HCT116 (cell line): ENCODE results near the gene SPRED2. TPM values are rescaled to one million over a fixed set of nuclear protein-coding genes. Genes with fewer than 3 reads are reported as not detected.

ENCODE experiments used
- ATAC-seq: fragments of 200-7000 bp; cut with Tn5 transposase; 2 replicates; pipeline ENCODE4 v1.9.1; 2020; ENCODE audit warnings: mild to moderate bottlenecking, moderate library complexity
- BruUV-seq: library from RNA; stranded (reverse); fragments of 400-500 nt; replicated peaks from 2 replicates; lab custom pipeline; 2021; lab: Mats Ljungman, UMichigan
- CTCF ChIA-PET: fragments of 300-600 bp; sonication (Branson Sonifier 250); formaldehyde crosslinking; loops from one replicate; lab custom pipeline; 2021; ENCODE audit warnings: antibody characterized with exemption; lab: Charles Lee
- POLR2A ChIA-PET: fragments of 300-600, 350-600 bp; sonication (Branson Sonifier 250); formaldehyde crosslinking; loops from one replicate; lab custom pipeline; 2021; ENCODE audit warnings: antibody characterized with exemption; lab: Charles Lee
- RAD21 ChIA-PET, 2 experiments: fragments of 300-600 bp; sonication (Branson Sonifier 250); formaldehyde crosslinking; loops; one replicate each; lab custom pipeline; 2023; ENCODE audit warnings: low total read pairs in 2 of 2; ENCODE audit not compliant: uncharacterized antibody in 2 of 2, unreplicated experiment in 2 of 2, low non-redundant PET in 1 of 2; lab: Charles Lee
- DNase-seq: peaks from one replicate; pipeline ENCODE4 v3.0.0-alpha.2; 2010; ENCODE audit warnings: low read depth, low spot score
- H2AFZ ChIP-seq: fragments of 200-600 bp; shearing (Covaris generic), sonication (generic); 2 replicates; pipeline ENCODE4 v1.6.1; 2017; ENCODE audit warnings: low read depth, mixed run types, mixed read lengths, antibody characterized with exemption, low read length; ENCODE audit not compliant: poor library complexity, severe bottlenecking
- H3K27ac ChIP-seq: 2 replicates; pipeline ENCODE4 v1.5.1; 2012; ENCODE audit warnings: low read depth, low read length
- H3K27me3 ChIP-seq: fragments of 200-600 bp; sonication (generic); 2 replicates; pipeline ENCODE4 v1.6.1; 2016; ENCODE audit warnings: mixed run types, low read length, mixed read lengths; ENCODE audit not compliant: insufficient read depth
- H3K36me3 ChIP-seq, 2 experiments: fragments of 200-500 bp in 1 of 2; fragments of 200-600 bp in 1 of 2; sonication (Bioruptor generic) in 1 of 2; sonication (generic) in 1 of 2; 2 replicates each; pipeline versions ENCODE4 v1.5.1 to v1.6.1; 2014 to 2016; ENCODE audit warnings: low read length in 2 of 2, inconsistent platforms in 1 of 2, mixed read lengths in 1 of 2, mixed run types in 1 of 2; ENCODE audit not compliant: insufficient read depth in 2 of 2, control insufficient read depth in 1 of 2
- H3K4me1 ChIP-seq, 2 experiments: fragments of 200-600 bp in 1 of 2; sonication (generic) in 1 of 2; 2 replicates each; pipeline versions ENCODE4 v1.5.1 to v1.6.1; 2012 to 2017; ENCODE audit warnings: low read length in 2 of 2, inconsistent platforms in 1 of 2, mild to moderate bottlenecking in 1 of 2, mixed read lengths in 1 of 2, mixed run types in 1 of 2, moderate library complexity in 1 of 2; ENCODE audit not compliant: insufficient read depth in 2 of 2, control insufficient read depth in 1 of 2
- H3K4me2 ChIP-seq: fragments of 200-600 bp; sonication (generic); 2 replicates; pipeline ENCODE4 v1.6.1; 2017; ENCODE audit warnings: mixed run types, low read length, mixed read lengths
- H3K4me3 ChIP-seq, 2 experiments: fragments of 200-600 bp in 1 of 2; sonication (generic) in 1 of 2; replicated peaks in 1 of 2; 2 replicates each; pipeline ENCODE4 v1.5.1; 2011 to 2016; ENCODE audit warnings: low read length in 2 of 2, control low read depth in 1 of 2, low read depth in 1 of 2, mild to moderate bottlenecking in 1 of 2, mixed read lengths in 1 of 2, mixed run types in 1 of 2
- H3K79me2 ChIP-seq: fragments of 200-600 bp; sonication (generic); 2 replicates; pipeline ENCODE4 v1.6.1; 2017; ENCODE audit warnings: mild to moderate bottlenecking, mixed run types, low read length, moderate library complexity, mixed read lengths; ENCODE audit not compliant: insufficient read depth
- H3K9ac ChIP-seq: fragments of 200-600 bp; sonication (generic); 2 replicates; pipeline ENCODE4 v1.6.1; 2016; ENCODE audit warnings: low read length, mixed read lengths
- H3K9me2 ChIP-seq: fragments of 200-600 bp; sonication (generic), shearing (Covaris generic); 2 replicates; pipeline ENCODE4 v1.6.1; 2017; ENCODE audit warnings: mixed run types, mild to moderate bottlenecking, moderate library complexity; ENCODE audit not compliant: insufficient read depth
- H3K9me3 ChIP-seq, 2 experiments: fragments of 200-500 bp in 1 of 2; fragments of 200-600 bp in 1 of 2; sonication (Bioruptor generic) in 1 of 2; sonication (generic) in 1 of 2; 2 replicates each; pipeline ENCODE4 v1.6.1; 2014 to 2017; ENCODE audit warnings: low read length in 2 of 2, mixed read lengths in 2 of 2, inconsistent platforms in 1 of 2, low read depth in 1 of 2, mild to moderate bottlenecking in 1 of 2, mixed run types in 1 of 2, moderate library complexity in 1 of 2; ENCODE audit not compliant: control insufficient read depth in 1 of 2, insufficient read depth in 1 of 2
- H4K20me1 ChIP-seq: fragments of 200-600 bp; sonication (generic), shearing (Covaris generic); 2 replicates; pipeline ENCODE4 v1.6.1; 2017; ENCODE audit warnings: mixed run types, mild to moderate bottlenecking, moderate library complexity; ENCODE audit not compliant: insufficient read depth
- CBX3 ChIP-seq: IDR thresholded peaks from 2 replicates; pipeline ENCODE4 v1.6.1; 2012; ENCODE audit warnings: low read depth
- CEBPB ChIP-seq: IDR thresholded peaks from 2 replicates; pipeline ENCODE4 v1.6.1; 2012; ENCODE audit warnings: low read depth
- CTCF ChIP-seq, 3 experiments: fragments of 200-600 bp in 1 of 3; sonication (generic) in 1 of 3; IDR thresholded peaks in 2 of 3; conservative IDR thresholded peaks in 1 of 3; 2 replicates each; pipeline ENCODE4 v1.5.1; 2012 to 2017; ENCODE audit warnings: low read depth in 2 of 3, low read length in 2 of 3, antibody characterized with exemption in 1 of 3, borderline replicate concordance in 1 of 3, control low read depth in 1 of 3, mild to moderate bottlenecking in 1 of 3, mixed read lengths in 1 of 3, mixed run types in 1 of 3, moderate library complexity in 1 of 3; ENCODE audit not compliant: insufficient read depth in 1 of 3
- EGR1 ChIP-seq: IDR thresholded peaks from 2 replicates; pipeline ENCODE4 v1.6.1; 2012; ENCODE audit warnings: low read depth
- ELF1 ChIP-seq: IDR thresholded peaks from 2 replicates; pipeline ENCODE4 v1.6.1; 2012; ENCODE audit warnings: low read depth, borderline replicate concordance
- EZH2phosphoT487 ChIP-seq: fragments of 200-600 bp; IDR thresholded peaks from 2 replicates; pipeline ENCODE4 v1.6.1; 2018; ENCODE audit warnings: antibody characterized with exemption, borderline replicate concordance
- FOSL1 ChIP-seq: IDR thresholded peaks from 2 replicates; pipeline ENCODE4 v1.6.1; 2012; ENCODE audit warnings: low read depth
- JUND ChIP-seq: IDR thresholded peaks from 2 replicates; pipeline ENCODE4 v1.6.1; 2012
- MAX ChIP-seq: IDR thresholded peaks from 2 replicates; pipeline ENCODE4 v1.6.1; 2012
- POLR2AphosphoS5 ChIP-seq: IDR thresholded peaks from 2 replicates; pipeline ENCODE4 v1.6.1; 2011; ENCODE audit warnings: mild to moderate bottlenecking, low read depth, low read length, moderate library complexity
- RAD21 ChIP-seq: IDR thresholded peaks from 2 replicates; pipeline ENCODE4 v1.6.1; 2012; ENCODE audit warnings: low read depth, mild to moderate bottlenecking
- SIN3A ChIP-seq: IDR thresholded peaks from 2 replicates; pipeline ENCODE4 v1.6.1; 2012; ENCODE audit warnings: low read depth
- SP1 ChIP-seq: IDR thresholded peaks from 2 replicates; pipeline ENCODE4 v1.6.1; 2012; ENCODE audit warnings: low read depth
- SRF ChIP-seq: IDR thresholded peaks from 2 replicates; pipeline ENCODE4 v1.6.1; 2012; ENCODE audit warnings: low read depth
- TCF7L2 ChIP-seq: IDR thresholded peaks from 2 replicates; pipeline ENCODE4 v1.7.0; 2011; ENCODE audit warnings: borderline replicate concordance, inconsistent platforms; ENCODE audit not compliant: insufficient read depth, insufficient read length; ENCODE audit errors: extremely low read depth
- YY1 ChIP-seq: IDR thresholded peaks from 2 replicates; pipeline ENCODE4 v1.6.1; 2011; ENCODE audit warnings: low read length, low read depth, moderate library complexity, mild to moderate bottlenecking; ENCODE audit not compliant: insufficient replicate concordance; ENCODE audit errors: extremely low read depth
- ZNF274 ChIP-seq: fragments of 200-500 bp; sonication (Bioruptor generic); IDR thresholded peaks from 2 replicates; pipeline ENCODE4 v1.6.1; 2014; ENCODE audit warnings: mild to moderate bottlenecking, low read depth, low read length, inconsistent platforms
- intact Hi-C: fragments of 100-400 bp; cut with micrococcal nuclease; formaldehyde crosslinking; loops from 2 replicates; pipeline ENCODE4 v1.10.0; 2022
- total RNA-seq: library from RNA; stranded (reverse); gene quantifications from one replicate; pipeline ENCODE4 v1.2.1, GENCODE V29; 2021; ENCODE audit not compliant: unreplicated experiment
- TF ChIP-seq, protein P1 (sequence below): IDR thresholded peaks from 2 replicates; pipeline ENCODE4 v1.6.1; 2012
- TF ChIP-seq, protein P2 (sequence below): IDR thresholded peaks from 2 replicates; pipeline ENCODE4 v1.6.1; 2011; ENCODE audit warnings: mild to moderate bottlenecking, low read length, moderate library complexity; ENCODE audit not compliant: insufficient replicate concordance; ENCODE audit errors: extremely low read depth

The SPRED2 gene
- total RNA-seq, 1 experiment from 2014 or later, result 62.6 TPM

DNA sequence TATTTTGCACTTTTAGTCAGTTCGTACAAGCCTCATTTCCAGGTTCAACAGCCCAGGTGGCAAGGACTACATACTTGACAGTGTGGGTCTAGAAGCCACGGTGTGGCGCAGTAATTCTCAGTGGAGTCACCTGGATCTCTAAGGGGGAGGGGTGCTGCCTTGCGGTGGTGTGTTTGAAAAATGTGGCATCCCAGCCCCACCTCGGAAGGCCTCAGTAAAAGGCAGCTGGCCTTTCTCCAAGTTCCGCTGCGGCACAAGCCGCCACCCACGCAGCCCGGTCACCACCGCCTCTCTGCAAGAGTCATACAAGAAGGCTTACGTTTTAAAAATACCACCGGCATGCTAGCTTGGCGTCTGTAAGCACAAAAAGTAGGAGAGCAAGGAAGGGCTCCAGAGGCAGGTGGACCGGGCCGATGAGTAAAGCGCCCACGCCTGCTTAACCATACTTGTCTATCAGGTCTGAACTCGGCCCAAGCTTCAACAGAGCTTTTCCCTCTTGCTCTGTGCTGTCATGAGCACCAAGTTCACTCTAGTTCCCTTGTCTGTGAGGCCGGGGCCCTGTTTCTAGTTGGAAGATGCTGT lies 49.5 kb downstream of the SPRED2 start:
- intact Hi-C loops, result loop anchor here (1.0 to 2.0 kb wide), 2 partner anchors 47 to 170 kb away; no protein-coding TSS in a partner anchor

More for the DNA sequence above, 49.5 kb downstream of the SPRED2 start:
- Histone ChIP-seq H3K9me3 (no peaks in the 10 kb centered on the region), H3K4me1 (peaks cover 93 to 98% of the 10 kb centered on the region in 2 experiments), H3K4me3 (peak overlapping the region in 1 of 2 experiments; percentile 38; a peak in 2 of 4 replicates), H3K27me3 (no peaks in the 10 kb centered on the region), H3K27ac (peak overlapping the region; percentile 84), H3K9me2 (no peaks in the 10 kb centered on the region), H3K36me3 (no peaks in the 10 kb centered on the region), H3K9ac (peak overlapping the region; percentile 61), H4K20me1 (no peaks in the 10 kb centered on the region), H2AFZ (no peak overlapping the region), H3K79me2 (peaks cover 88% of the 10 kb centered on the region), H3K4me2 (peak overlapping the region; percentile 81)
- POLR2A ChIA-PET, result interaction anchor here (0.9 to 2.3 kb wide), 6 partner anchors 8 to 52 kb away, joined by 3 to 11 read pairs (median 5); partner anchors contain the start of gene SPRED2
- no TSS peak for BruUV-seq
- ATAC-seq (peak; percentile 92), DNase-seq (peak; percentile 96)
- CTCF ChIA-PET, result interaction anchor here (0.8 to 1.6 kb wide), 7 partner anchors 11 to 55 kb away, joined by 3 to 5 read pairs (median 3); no protein-coding TSS in a partner anchor
- TF ChIP-seq TCF7L2 (peak; percentile 91), SIN3A (peak; percentile 97), SP1 (peak; percentile 95), CEBPB (peak; percentile 70; the same call in 1 of the 2 replicates), SRF (no peak), POLR2AphosphoS5 (peak; percentile 71), EZH2phosphoT487 (no peak), YY1 (peak; percentile 20), ZNF274 (no peak), MAX (peak; percentile 91), CBX3 (peak; percentile 83; the same call in 1 of the 2 replicates), EGR1 (peak; percentile 100), JUND (peak; percentile 78; the same call in 1 of the 2 replicates), ELF1 (no peak), RAD21 (peak; percentile 82), CTCF (IDR thresholded peaks at IDR 0.05 in 2 of 3, conservative IDR thresholded peaks at IDR 0.05 in 1 of 3; ENCODE audit: borderline replicate concordance in 1 of 3, insufficient read depth in 1 of 3, low read depth in 2 of 3, low read length in 2 of 3) (peak; percentile 27 to 50 (median 33); a peak in 3 of 6 replicates), FOSL1 (peak; percentile 64; the same call in 1 of the 2 replicates)
- TF ChIP-seq, protein P1, sequence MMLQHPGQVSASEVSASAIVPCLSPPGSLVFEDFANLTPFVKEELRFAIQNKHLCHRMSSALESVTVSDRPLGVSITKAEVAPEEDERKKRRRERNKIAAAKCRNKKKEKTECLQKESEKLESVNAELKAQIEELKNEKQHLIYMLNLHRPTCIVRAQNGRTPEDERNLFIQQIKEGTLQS, result no peak
- TF ChIP-seq, protein P2, sequence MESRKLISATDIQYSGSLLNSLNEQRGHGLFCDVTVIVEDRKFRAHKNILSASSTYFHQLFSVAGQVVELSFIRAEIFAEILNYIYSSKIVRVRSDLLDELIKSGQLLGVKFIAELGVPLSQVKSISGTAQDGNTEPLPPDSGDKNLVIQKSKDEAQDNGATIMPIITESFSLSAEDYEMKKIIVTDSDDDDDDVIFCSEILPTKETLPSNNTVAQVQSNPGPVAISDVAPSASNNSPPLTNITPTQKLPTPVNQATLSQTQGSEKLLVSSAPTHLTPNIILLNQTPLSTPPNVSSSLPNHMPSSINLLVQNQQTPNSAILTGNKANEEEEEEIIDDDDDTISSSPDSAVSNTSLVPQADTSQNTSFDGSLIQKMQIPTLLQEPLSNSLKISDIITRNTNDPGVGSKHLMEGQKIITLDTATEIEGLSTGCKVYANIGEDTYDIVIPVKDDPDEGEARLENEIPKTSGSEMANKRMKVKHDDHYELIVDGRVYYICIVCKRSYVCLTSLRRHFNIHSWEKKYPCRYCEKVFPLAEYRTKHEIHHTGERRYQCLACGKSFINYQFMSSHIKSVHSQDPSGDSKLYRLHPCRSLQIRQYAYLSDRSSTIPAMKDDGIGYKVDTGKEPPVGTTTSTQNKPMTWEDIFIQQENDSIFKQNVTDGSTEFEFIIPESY, result peak; percentile 37
- RAD21 ChIA-PET, result no interaction called here
